ENCODE results near the gene STEAP2.

DNA sequence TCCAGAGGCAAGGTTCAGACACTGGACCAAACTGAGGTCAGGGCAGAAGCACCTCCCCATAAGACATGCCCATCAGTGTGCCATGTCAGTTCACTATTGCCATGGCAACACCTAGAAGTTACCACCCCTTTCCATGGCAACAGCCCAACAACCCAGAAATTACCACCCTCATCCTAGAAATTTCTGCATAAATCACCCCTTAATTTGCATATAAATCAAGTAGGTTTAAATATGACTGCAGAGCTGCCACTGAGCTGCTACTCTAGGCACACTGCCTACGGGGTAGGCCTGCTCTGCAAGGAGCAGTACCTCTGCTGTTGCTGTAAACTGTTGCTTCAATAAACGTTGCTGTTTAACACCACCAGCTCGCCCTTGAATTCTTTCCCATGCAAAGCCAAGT lies 12.7 kb downstream of the STEAP2 start:
- TF ChIP-seq, protein P1, sequence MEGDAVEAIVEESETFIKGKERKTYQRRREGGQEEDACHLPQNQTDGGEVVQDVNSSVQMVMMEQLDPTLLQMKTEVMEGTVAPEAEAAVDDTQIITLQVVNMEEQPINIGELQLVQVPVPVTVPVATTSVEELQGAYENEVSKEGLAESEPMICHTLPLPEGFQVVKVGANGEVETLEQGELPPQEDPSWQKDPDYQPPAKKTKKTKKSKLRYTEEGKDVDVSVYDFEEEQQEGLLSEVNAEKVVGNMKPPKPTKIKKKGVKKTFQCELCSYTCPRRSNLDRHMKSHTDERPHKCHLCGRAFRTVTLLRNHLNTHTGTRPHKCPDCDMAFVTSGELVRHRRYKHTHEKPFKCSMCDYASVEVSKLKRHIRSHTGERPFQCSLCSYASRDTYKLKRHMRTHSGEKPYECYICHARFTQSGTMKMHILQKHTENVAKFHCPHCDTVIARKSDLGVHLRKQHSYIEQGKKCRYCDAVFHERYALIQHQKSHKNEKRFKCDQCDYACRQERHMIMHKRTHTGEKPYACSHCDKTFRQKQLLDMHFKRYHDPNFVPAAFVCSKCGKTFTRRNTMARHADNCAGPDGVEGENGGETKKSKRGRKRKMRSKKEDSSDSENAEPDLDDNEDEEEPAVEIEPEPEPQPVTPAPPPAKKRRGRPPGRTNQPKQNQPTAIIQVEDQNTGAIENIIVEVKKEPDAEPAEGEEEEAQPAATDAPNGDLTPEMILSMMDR (IDR thresholded peaks at IDR 0.05; ENCODE audit: insufficient read depth, low read length, poor library complexity, severe bottlenecking), result no peak
- TF ChIP-seq EZH2phosphoT487 (conservative IDR thresholded peaks at IDR 0.05; ENCODE audit: low read length), result no peak

Data from SU-DHL-6 (cell line).